Middle frontal gyrus (tissue), 1 donor: ENCODE data around the gene STRN4.

ENCODE experiments used
- DNase-seq: peaks from one replicate; pipeline ENCODE4 v3.0.0-alpha.2; 2015; ENCODE audit warnings: low spot score; ENCODE audit errors: extremely low spot score

The STRN4 gene

GRCh38 chr19:46670813-46671212, 75.4 kb downstream of the STRN4 start:
- no peak for DNase-seq
